Measurements from ENCODE around the gene ATG14.
A peak's percentile ranks its signal among the peaks of the same experiment; 100 is the strongest.
"Not testable (repeated sequence)": the region's sequence is repeated elsewhere in the genome, so short reads cannot be mapped to it uniquely, and the experiment has no call there.

The ATG14 gene, protein sequence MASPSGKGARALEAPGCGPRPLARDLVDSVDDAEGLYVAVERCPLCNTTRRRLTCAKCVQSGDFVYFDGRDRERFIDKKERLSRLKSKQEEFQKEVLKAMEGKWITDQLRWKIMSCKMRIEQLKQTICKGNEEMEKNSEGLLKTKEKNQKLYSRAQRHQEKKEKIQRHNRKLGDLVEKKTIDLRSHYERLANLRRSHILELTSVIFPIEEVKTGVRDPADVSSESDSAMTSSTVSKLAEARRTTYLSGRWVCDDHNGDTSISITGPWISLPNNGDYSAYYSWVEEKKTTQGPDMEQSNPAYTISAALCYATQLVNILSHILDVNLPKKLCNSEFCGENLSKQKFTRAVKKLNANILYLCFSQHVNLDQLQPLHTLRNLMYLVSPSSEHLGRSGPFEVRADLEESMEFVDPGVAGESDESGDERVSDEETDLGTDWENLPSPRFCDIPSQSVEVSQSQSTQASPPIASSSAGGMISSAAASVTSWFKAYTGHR
- total RNA-seq: 51.0 to 63.6 (median 56.9) reads per million in 3 donors

DNA sequence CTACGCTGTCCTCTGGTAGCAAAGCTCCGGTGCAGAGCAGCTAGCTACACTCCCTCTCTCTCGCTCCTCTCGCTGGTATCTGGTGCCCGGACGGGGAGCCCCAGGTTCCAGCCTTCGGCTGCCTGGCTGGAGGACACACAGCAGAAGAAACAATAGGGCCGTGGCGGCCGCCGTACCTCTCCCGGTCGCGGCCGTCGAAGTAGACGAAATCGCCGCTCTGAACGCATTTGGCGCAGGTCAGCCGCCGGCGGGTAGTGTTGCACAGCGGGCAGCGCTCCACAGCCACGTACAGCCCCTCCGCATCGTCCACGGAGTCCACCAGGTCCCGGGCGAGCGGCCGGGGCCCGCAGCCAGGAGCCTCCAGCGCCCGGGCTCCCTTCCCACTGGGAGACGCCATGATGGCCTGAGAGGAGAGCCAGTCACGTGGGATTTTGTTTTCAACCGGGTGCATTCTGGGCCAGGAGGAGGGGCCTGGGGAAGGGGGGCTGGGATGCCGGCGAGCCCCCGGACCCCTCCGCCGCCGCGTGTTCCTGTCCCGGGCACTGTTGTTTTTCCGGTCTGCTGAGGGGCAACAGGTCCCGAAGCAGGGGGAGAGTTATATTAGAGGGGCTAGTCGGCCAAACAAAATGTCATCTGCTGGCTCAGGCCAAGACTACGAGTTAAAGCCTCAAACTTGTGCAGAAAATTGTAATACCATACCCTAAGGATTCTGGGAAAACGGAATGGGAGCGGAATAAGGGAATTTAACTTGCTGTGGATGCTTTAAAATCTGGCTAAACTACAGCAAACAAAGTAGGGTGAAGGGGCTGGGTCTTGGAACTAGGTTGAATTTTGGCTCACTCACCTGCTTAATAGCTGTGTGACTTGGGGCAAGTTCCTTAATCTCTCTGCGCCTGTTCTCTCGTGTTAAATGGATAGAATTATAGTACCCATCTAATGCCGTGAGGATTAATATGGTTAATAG is at the start of gene ATG14:
Gene ATG14, minus strand, starts transcription at position 405 of the 964 bp plus-strand sequence. Its CDS starts 8 bp downstream, at position 397.
- Histone ChIP-seq H3K4me1 (ENCODE audit: control insufficient read depth, insufficient read depth, low read length, poor library complexity, severe bottlenecking) (peaks cover 7% of the 10 kb centered on the region), H3K36me3 (ENCODE audit: control insufficient read depth, insufficient read depth, low read length) (no peaks in the 10 kb centered on the region), H3K4me3 (ENCODE audit: insufficient read depth, low read depth, low read length, poor library complexity, severe bottlenecking) (peak within 1 kb of the TSS; percentile 98), H3K27me3 (replicated peaks; ENCODE audit: control insufficient read depth, insufficient read depth, low read length, poor library complexity, severe bottlenecking) (no peaks in the 10 kb centered on the region), H3K9me3 (ENCODE audit: control insufficient read depth, low read length) (no peaks in the 10 kb centered on the region), H3K27ac (ENCODE audit: insufficient read depth, low read length, poor library complexity, severe bottlenecking) (peak within 1 kb of the TSS; percentile 78)
- peak; percentile 44 to 69 (median 59) for DNase-seq

DNA sequence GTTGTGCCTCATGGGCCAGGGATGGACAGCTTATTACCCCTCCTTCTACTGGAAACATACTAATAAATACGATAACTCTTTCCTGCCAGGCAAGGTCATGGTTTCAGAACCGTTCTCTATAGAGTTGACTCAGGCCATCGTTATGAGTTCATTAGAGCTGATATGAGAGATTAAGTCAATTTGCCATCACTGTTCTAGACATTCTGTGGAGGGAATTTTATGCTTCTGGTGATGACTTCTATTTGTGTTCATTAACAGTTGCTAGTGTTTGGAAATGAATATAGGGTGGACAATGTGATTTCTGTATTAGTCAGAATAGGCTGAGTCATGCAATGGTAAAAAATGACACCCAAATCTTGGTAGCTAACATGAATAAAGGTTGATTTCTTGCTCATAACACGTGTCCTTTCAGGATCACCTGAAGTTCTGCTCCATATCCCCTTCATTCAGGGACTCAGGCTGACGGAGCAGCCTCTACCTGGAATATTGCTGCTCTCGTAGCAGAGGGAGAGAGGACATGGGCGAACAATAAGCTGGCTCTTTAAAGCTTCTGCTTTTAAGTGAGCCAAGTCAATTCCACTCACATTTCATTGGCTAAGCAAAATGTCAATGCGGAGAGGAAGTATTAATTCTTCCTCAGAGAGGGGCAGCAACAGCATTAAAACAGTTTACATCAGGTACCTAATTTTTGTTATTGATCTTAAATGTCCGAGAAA is 47.3 kb upstream of the ATG14 start:
- DNase-seq: no peak
- Histone ChIP-seq H3K4me3 (ENCODE audit: insufficient read depth, low read depth, low read length, poor library complexity, severe bottlenecking) (no peak overlapping the region), H3K9me3 (ENCODE audit: control insufficient read depth, low read length) (no peaks in the 10 kb centered on the region), H3K27ac (ENCODE audit: insufficient read depth, low read length, poor library complexity, severe bottlenecking) (no peak overlapping the region), H3K4me1 (ENCODE audit: control insufficient read depth, insufficient read depth, low read length, poor library complexity, severe bottlenecking) (no peaks in the 10 kb centered on the region), H3K27me3 (replicated peaks; ENCODE audit: control insufficient read depth, insufficient read depth, low read length, poor library complexity, severe bottlenecking) (peaks cover 3% of the 10 kb centered on the region), H3K36me3 (ENCODE audit: control insufficient read depth, insufficient read depth, low read length) (no peaks in the 10 kb centered on the region)

DNA sequence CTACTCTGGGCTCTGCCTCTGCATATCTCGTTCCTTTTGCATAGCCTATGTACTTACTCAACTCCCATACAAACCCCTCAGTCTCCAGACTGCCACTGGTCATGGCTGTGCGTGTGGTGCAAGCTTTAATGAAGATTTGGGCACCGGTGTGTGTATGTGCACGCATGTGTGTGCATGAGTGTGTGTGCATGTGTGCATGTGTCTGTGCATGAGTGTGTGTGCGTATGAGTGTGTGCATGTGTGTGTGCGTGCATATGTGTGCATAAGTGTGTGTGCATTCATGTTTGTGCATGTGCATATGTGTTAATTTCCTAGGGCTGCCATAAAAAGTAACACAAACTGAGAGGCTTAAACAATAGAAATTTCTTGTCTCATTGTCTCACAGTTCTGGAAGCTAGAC is 45.9 kb upstream of the ATG14 start:
- H3K4me1 ChIP-seq (ENCODE audit: control insufficient read depth, insufficient read depth, low read length, poor library complexity, severe bottlenecking): no peaks in the 10 kb centered on the region
- H3K27me3 ChIP-seq (replicated peaks; ENCODE audit: control insufficient read depth, insufficient read depth, low read length, poor library complexity, severe bottlenecking): peaks cover 3% of the 10 kb centered on the region
- DNase-seq: no peak
- H3K9me3 ChIP-seq (ENCODE audit: control insufficient read depth, low read length): no peaks in the 10 kb centered on the region
- H3K27ac ChIP-seq (ENCODE audit: insufficient read depth, low read length, poor library complexity, severe bottlenecking): no peak overlapping the region
- no peaks in the 10 kb centered on the region for H3K36me3 ChIP-seq (ENCODE audit: control insufficient read depth, insufficient read depth, low read length)
- H3K4me3 ChIP-seq (ENCODE audit: insufficient read depth, low read depth, low read length, poor library complexity, severe bottlenecking): no peak overlapping the region

DNA sequence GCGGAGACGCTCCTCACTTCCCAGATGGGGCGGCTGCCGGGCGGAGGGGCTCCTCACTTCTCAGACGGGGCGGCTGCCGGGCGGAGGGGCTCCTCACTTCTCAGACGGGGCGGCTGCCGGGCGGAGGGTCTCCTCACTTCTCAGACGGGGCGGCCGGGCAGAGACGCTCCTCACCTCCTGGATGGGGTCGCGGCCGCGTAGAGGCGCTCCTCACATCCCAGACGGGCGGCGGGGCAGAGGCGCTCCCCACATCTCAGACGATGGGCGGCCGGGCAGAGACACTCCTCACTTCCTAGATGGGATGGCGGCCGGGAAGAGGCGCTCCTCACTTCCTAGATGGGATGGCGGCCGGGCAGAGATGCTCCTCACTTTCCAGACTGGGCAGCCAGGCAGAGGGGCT is 44.8 kb upstream of the ATG14 start:
- not testable (repeated sequence) for H3K27me3 ChIP-seq (replicated peaks; ENCODE audit: control insufficient read depth, insufficient read depth, low read length, poor library complexity, severe bottlenecking); H3K4me1 ChIP-seq (ENCODE audit: control insufficient read depth, insufficient read depth, low read length, poor library complexity, severe bottlenecking); H3K27ac ChIP-seq (ENCODE audit: insufficient read depth, low read length, poor library complexity, severe bottlenecking); H3K36me3 ChIP-seq (ENCODE audit: control insufficient read depth, insufficient read depth, low read length); H3K9me3 ChIP-seq (ENCODE audit: control insufficient read depth, low read length); DNase-seq; H3K4me3 ChIP-seq (ENCODE audit: insufficient read depth, low read depth, low read length, poor library complexity, severe bottlenecking)

DNA sequence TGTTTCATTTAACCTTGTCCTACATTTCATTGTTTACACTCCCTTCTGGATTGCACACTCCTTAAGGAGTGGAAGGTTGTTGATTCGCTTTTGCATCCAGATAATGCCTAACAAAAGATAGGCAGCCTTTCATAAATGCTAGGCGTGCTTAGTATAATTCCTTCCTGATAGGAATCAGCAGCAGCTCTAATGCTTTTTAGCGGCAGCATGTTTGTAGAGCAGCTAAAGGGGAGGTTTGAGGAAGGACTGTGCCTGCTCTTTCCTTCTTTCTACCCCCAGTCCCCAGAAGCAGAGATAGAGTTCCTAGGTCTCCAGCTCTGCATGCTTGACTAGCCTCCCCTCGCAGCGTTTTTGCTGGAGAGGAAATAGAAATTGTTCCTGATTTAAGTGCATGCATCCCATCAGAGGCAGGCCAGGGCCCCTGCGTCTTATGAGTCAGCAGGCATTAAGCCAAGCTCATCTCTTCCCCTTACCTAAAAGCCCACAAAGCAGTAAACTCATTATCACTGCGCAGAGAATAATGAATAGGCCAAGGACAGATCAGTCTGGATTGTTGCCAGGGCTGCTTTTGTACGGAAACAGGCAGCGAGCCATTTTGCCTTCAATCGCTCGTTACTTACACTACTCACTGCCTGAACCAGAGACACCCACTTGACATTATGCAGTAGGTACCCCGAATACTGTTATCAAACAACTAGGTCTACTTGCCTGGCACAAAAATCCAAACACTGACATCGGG is 42.8 kb upstream of the ATG14 start:
- Histone ChIP-seq H3K36me3 (ENCODE audit: control insufficient read depth, insufficient read depth, low read length) (no peaks in the 10 kb centered on the region), H3K9me3 (ENCODE audit: control insufficient read depth, low read length) (no peaks in the 10 kb centered on the region), H3K27me3 (replicated peaks; ENCODE audit: control insufficient read depth, insufficient read depth, low read length, poor library complexity, severe bottlenecking) (peaks cover 3% of the 10 kb centered on the region), H3K27ac (ENCODE audit: insufficient read depth, low read length, poor library complexity, severe bottlenecking) (no peak overlapping the region), H3K4me3 (ENCODE audit: insufficient read depth, low read depth, low read length, poor library complexity, severe bottlenecking) (no peak overlapping the region), H3K4me1 (ENCODE audit: control insufficient read depth, insufficient read depth, low read length, poor library complexity, severe bottlenecking) (no peaks in the 10 kb centered on the region)
- no peak for DNase-seq

DNA sequence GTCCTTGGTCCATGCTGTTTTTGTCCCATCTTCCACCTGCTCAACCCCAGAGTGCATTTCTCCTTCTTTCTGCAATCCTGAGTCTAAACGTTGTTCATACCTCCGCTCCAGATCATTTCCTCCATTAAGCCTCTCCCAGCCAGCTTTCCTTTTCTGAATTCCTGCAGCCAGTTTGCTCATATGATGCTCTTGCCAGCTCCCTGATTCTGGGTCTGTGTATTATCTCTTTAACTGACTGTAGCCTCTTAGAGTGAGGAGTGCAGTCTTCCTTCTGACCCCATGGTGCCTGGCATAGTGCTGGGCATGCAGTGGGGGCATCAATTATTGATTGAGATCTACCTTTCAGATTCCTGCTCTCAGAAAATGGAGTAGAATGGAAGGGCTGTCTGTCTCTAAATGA is 40.3 kb upstream of the ATG14 start:
- Histone ChIP-seq H3K9me3 (ENCODE audit: control insufficient read depth, low read length) (no peaks in the 10 kb centered on the region), H3K27me3 (replicated peaks; ENCODE audit: control insufficient read depth, insufficient read depth, low read length, poor library complexity, severe bottlenecking) (peaks cover 3% of the 10 kb centered on the region), H3K36me3 (ENCODE audit: control insufficient read depth, insufficient read depth, low read length) (no peaks in the 10 kb centered on the region), H3K4me3 (ENCODE audit: insufficient read depth, low read depth, low read length, poor library complexity, severe bottlenecking) (no peak overlapping the region), H3K27ac (ENCODE audit: insufficient read depth, low read length, poor library complexity, severe bottlenecking) (no peak overlapping the region), H3K4me1 (ENCODE audit: control insufficient read depth, insufficient read depth, low read length, poor library complexity, severe bottlenecking) (no peaks in the 10 kb centered on the region)
- DNase-seq: no peak

DNA sequence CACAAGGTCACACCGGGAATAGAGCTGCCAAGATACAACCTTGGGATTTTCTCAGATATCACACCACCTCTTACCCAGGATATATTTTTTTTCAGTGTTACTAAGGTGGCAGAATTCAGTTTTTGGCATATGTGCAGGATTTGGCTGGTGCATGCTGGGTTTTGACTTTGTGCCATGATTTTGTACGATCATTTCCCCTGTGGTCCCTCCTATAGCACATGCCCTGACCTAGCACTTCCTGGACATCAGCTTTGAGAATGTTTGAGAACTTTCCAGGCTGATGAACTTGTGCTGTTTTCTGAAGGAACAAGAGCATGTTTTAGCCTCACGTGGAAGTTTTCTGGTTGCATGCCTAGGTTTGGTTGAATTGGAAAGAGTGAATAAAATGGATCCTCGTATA is 39.8 kb upstream of the ATG14 start:
- Histone ChIP-seq H3K27me3 (replicated peaks; ENCODE audit: control insufficient read depth, insufficient read depth, low read length, poor library complexity, severe bottlenecking) (peaks cover 3% of the 10 kb centered on the region), H3K9me3 (ENCODE audit: control insufficient read depth, low read length) (no peaks in the 10 kb centered on the region), H3K27ac (ENCODE audit: insufficient read depth, low read length, poor library complexity, severe bottlenecking) (no peak overlapping the region), H3K4me1 (ENCODE audit: control insufficient read depth, insufficient read depth, low read length, poor library complexity, severe bottlenecking) (no peaks in the 10 kb centered on the region), H3K36me3 (ENCODE audit: control insufficient read depth, insufficient read depth, low read length) (no peaks in the 10 kb centered on the region), H3K4me3 (ENCODE audit: insufficient read depth, low read depth, low read length, poor library complexity, severe bottlenecking) (no peak overlapping the region)
- DNase-seq: no peak

DNA sequence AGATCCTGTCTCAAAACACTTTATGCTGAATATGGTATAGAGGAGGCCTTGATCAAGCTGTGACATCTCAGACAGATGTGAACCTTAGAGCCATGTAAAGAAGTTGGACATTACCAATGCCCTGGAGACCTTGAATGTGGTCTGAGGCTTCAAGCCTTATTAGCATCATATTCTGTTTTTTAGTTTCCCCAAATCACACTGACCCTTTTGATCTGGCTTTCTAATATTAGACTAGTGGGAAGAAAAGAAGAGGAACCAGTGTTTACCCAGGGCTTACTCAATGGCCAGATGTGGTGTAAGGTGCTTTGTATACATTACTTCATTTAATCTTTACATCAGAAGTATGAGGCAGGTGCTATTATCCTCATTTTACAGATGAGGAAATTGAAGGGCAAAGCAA is 39.4 kb upstream of the ATG14 start:
- Histone ChIP-seq H3K36me3 (ENCODE audit: control insufficient read depth, insufficient read depth, low read length) (no peaks in the 10 kb centered on the region), H3K9me3 (ENCODE audit: control insufficient read depth, low read length) (no peaks in the 10 kb centered on the region), H3K4me3 (ENCODE audit: insufficient read depth, low read depth, low read length, poor library complexity, severe bottlenecking) (no peak overlapping the region), H3K27ac (ENCODE audit: insufficient read depth, low read length, poor library complexity, severe bottlenecking) (no peak overlapping the region), H3K27me3 (replicated peaks; ENCODE audit: control insufficient read depth, insufficient read depth, low read length, poor library complexity, severe bottlenecking) (peaks cover 3% of the 10 kb centered on the region), H3K4me1 (ENCODE audit: control insufficient read depth, insufficient read depth, low read length, poor library complexity, severe bottlenecking) (no peaks in the 10 kb centered on the region)
- DNase-seq: no peak

DNA sequence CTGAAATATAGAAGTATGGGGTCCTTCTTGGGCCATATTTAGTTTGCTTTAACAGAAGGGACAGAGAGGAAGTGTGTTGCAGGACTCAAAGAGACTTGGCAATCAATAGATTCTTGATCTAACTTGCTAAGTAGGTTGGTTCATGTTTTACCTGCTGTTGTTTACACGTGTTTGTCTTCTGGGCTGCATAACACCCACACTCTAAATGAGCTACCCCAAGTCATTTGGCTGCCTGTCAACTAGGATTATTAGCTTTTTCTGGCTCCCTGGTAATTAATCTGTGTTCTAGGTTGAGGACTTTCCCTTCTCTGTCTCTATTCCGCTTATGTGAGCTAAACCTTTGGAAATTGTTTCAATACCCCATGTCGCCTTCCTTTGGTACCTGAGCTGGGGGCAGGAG is 38.9 kb upstream of the ATG14 start:
- Histone ChIP-seq H3K9me3 (ENCODE audit: control insufficient read depth, low read length) (no peaks in the 10 kb centered on the region), H3K36me3 (ENCODE audit: control insufficient read depth, insufficient read depth, low read length) (no peaks in the 10 kb centered on the region), H3K4me3 (ENCODE audit: insufficient read depth, low read depth, low read length, poor library complexity, severe bottlenecking) (no peak overlapping the region), H3K27ac (ENCODE audit: insufficient read depth, low read length, poor library complexity, severe bottlenecking) (no peak overlapping the region), H3K4me1 (ENCODE audit: control insufficient read depth, insufficient read depth, low read length, poor library complexity, severe bottlenecking) (no peaks in the 10 kb centered on the region), H3K27me3 (replicated peaks; ENCODE audit: control insufficient read depth, insufficient read depth, low read length, poor library complexity, severe bottlenecking) (peaks cover 3% of the 10 kb centered on the region)
- no peak for DNase-seq

Measured in effector memory CD4-positive, alpha-beta T cell (primary cell).